Fibroblast of skin of back (primary cell): Measurements from ENCODE around the gene CA12.

ENCODE experiments used
- DNase-seq: peaks from one replicate; pipeline ENCODE4 v3.0.0-alpha.2; 2013

The CA12 gene

DNA sequence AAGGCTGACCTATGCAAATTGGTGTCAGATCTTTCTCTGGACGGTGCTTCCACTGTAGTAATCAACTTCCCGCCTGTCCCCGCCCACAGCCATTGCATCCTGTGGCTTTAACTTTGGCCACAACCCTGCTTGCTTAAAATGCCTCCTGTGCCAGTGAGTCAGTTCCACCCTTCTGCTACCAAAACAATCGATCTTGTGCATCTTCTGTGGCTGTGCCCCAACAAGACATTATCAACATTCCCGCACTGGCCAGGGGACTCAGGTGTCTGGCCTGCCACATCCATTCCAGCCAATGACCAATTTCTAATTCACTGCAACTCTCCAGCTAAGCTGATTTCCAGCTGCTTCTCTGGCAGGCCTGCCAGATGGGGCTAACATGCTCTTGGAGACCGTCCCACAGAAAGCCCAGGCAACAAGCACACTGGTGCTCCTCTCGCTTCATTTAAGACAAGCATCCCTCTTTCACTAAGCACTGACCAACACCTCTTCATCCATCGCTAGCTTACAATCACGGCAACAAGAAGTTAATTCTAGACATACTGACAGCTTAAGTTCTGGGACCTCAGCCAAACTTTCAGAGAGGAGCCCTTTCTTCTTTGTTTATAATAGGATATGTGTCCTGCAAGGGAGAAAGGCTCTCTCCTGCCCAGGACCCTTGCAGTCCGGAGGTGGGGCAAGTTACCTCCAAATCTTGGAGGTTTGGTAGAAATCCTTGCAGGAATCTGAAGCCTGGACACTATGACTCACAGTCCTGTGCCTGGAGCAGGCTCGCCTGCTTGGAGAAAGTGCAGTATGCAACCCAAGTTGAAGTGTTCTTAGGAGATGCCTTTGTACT is 6.7 kb downstream of the CA12 start:
- peak; percentile 77 for DNase-seq

DNA sequence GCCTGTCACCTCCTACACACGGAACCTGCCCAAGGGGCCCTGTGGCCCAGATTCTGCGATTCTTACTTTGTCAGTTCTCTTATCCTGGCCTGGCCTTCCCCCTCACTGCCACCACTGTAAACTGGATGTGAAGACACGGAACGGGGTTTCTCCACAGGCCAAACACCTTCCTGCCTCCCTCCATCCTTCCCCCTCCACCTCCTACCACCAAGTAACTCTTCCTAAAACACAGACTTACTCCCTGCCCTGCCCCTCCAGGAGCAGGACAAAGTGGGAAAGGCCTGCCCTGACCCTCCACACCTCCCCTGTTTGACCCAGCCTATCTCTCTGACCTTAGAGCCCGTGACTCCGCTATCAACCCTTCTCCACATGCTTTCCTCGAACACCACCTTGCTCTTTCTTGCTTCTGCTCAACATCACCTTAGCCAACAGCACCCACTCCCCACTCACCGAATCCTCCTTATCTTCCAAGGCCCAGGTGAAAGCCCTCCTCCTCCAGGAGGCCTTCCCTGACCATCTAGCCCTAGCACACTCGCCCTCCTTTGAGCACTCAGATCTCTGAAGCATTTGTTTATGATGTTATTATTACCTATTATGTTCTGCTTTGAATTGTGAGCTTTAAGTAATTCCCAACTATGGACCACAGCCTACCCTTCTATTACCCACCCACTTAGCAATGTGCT is 7.6 kb downstream of the CA12 start:
- no peak for DNase-seq

DNA sequence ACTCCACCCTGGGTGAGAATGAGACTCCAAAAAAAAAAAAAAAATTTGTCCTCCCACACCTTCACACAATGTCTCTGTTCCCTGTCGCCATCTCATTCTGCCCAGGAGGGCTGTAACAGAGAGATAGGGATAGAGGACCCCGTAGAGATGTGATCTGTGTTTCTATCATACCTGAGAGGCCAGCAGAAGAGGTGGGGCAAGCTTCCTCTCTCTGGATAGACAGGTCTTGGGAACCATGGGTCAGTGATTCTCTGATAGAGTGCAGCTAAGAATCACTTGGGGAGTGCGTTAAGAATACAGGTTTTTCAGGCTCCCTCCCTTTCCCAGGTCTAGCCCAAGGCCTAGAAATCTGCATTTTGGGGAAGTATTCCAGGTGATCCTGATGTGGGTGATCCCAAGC is 8.3 kb downstream of the CA12 start:
- DNase-seq: no peak

DNA sequence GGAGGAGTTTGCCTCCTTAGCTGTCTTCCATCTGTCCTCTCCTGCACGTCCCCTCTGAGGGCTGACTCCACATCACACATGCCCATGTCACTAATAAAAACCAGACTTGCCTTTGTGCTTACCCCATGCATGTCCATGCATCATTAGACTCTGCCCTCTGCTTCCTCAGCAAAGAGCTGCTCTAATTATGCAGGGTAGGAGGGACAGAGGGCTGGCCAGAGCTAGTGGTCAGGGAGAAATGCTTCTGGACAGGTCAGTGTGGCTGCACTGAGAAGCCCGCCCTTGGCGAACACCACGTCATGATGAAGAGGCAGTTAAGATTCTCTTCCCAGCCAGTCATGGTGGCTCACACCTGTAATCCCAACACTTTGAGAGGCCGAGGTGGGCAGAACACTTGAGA is 8.9 kb downstream of the CA12 start:
- DNase-seq: peak; percentile 83

DNA sequence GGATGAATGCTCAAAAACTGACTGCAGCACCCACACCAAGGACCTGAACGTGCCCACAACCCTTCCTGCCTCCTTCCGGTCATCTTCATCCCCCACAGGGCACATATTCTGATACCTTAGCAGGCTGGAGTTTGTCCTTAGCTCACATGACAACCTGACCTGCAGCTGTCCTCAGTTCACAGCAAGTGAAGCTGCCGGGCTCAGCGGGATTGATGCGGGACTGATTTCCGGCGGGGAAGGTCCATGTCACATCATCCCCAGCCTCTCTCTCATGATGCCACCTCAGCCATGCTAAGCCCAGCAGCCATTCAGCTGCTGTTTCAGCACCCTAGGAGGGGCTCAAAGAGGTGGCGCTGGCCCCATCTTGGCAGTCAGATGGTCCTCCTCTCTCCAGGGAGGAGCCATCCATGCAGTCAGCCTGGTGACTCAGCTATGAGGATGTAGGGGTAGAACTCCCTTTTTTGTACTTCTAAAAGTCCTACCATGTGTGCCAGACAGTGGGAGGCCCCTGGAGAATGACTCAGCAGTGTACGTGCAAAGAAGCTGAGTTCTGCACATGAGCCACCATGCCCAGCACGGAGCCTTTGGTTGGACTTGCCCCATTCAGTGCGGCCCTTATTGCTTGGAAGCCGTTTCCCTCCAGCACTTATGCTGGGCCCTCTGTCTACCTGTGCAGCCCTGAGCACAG is 9.5 kb downstream of the CA12 start:
- peak; percentile 99 for DNase-seq

DNA sequence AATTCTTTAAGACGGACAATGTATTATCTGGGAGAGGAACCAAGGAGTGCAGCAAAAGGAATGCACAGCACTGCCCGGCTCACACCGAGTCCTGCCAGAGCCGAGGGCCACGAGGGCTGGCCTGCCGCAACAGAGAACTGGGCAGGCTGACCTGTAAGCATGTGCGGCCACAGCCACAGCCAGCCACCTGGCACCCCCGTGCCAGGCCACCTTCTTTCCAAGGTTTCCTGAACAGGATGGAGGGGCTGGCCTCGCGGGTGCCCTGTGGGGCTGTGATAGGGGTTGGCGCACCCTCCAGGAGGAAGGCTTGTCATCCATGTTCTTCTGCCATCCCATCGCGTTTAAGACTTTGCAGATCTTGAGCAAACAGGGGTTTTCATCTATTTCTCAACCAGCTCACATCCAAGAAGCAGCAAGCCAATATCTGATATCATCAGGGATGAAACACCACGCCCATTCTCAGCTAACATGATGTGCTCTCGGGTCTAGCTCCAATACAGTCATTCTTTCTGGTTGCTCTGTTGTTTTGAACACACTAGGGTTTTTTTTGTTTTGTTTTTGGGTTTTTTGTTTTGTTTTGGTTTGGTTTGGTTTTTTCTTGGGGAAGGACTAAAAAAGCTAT is 10.2 kb downstream of the CA12 start:
- peak; percentile 53 for DNase-seq

DNA sequence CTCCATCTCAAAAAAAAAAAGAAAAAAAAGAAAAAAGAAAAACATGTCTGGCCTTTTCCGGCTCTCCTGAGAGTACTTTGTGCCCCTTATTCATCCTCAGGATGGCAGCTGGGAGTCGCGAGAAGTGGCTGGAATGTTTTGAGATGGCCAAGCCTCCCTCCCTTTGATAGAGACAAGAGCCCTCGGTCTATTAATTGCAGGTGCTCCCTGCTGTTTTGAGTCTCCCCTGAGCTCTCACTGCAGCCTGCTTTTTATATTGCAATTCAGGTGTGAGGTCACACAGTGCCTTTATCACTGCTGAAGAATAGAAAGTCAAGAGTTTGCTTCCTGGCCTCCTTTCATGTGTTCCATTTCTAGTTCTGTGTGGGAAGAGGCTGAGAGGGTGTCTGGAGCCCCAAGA is 10.9 kb downstream of the CA12 start:
- DNase-seq: no peak

DNA sequence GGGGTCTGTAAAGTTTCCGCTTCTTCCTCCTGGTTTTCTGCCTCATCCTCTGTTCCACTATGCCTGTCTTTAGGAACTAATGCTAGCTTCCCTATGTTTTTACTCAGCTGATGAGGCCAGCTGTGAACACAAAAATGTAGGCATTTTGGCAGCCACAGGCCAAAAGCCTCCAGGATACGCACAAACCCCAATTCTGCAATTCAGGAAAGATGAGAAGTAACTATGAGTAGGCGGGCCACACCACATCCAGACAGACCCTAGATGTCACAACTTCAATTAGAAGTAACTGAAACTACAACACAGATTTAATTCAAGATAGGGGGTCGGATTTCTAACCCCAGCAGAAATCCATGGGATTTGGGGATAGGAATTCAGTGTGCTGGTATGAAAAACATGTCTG is 11.9 kb downstream of the CA12 start:
- peak; percentile 32 for DNase-seq

DNA sequence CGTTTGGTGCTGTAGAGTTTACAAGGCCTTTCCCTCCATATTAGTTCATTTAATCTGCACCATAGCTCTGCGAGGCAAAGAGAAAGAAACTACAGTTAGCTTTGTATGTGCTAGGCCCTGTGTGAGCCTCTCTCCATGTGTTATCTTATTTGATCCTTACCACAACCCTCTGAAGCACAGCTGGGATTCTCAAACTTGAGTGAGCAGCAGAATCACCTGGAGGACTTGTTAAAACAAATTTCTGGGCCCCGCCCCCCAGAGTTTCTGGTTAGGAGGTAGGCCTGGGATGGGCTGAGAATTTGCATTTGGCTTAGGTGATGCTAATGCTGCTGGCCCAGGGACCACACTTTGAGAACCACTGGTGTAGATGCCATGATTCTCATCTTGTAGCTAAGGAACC is 12.3 kb downstream of the CA12 start:
- DNase-seq: no peak

DNA sequence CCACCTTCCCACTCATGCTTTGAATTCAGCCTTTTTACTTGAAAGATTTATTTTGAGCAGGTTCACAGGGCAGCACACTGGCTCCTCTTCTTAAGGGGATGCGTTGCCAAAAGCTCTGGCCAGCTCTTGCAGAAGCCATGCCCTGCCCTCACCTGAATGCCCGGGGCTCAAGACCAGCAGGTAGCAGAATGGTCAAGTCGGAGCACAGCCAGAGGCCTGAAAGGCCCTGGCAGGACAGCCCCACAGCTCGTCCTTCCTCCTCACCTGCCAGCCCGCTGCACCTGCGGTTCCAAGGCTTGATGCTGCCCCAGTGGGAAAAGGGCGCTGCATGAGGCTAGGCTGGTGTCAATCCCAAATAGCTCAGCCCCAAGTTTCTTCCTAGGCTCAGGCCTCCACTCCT is 13.1 kb downstream of the CA12 start:
- DNase-seq: no peak

DNA sequence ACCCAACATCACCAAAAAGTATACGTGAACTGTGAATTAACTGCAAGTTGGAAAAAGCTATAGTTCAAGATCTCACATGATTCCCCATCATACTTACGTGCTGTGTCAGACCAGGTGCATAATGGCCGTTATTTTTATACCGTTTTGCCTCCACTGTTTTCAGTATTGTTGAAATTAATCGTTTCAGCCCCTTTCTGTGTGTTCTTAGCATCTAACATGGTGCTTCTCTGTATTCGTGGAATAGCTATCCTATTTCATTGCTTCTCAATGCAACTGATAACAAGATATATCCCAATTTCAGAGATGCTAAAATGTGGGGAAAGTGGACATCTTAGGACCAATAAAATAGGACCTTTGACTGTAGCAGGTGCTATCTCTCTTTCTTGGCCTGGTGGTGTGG is 13.7 kb downstream of the CA12 start:
- DNase-seq: no peak

DNA sequence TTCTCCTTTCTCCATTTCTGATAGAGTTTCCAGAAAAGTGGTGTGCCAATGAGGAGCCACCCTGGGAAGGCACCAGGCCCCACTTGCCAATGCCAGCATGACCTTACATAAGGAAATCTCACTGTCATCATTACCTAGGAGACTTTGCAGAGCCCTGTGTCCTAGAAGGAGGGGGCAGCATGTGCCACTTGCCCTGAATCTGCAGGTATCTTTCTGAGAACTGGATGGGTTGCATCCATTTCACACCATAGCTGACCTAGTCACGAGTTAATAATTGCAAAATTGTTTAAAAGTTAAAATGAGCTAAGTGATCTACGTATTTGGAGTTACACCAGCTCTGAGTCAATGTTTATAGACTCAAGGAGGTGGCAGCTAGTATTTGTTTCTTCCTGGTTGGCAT is 14.3 kb downstream of the CA12 start:
- DNase-seq: no peak

DNA sequence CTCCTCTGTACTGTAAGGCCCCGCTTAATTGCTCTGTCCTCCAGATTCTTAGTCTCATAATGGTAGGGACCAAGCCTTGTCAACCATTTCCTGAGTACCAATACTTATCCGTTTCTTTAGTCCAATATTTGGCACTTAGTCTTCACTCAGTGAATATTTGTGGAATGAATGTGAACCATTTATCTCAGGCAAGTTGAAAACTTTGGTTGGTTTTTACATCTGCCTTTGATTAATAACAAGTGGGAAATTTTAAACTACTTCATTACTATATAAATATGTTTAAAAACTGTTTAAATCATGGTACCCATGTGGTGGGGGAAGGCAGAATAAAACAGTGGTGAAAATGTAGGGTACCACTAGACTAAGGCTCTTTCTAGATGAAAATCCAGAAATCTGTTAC is 15.2 kb downstream of the CA12 start:
- DNase-seq: peak; percentile 83

DNA sequence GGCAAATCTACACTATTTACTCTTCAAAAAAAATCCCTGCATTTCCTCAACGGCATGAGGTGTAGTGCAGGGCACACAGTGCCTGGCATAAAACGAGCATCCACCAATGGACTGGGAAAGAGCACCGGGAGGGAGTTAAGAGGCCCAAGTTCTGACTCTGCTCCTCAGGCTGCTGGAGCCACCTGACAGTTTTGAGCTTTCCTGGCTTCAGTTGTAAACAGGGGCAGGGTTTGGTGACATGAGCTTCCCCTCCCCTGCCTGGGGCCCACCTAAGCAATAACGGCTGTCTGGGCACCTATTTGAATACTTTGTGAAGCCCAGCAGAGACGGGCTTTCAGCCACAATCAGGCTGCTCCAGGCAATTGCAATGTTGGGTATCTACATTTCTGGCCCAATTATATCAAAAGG is 16.4 kb downstream of the CA12 start:
- no peak for DNase-seq

DNA sequence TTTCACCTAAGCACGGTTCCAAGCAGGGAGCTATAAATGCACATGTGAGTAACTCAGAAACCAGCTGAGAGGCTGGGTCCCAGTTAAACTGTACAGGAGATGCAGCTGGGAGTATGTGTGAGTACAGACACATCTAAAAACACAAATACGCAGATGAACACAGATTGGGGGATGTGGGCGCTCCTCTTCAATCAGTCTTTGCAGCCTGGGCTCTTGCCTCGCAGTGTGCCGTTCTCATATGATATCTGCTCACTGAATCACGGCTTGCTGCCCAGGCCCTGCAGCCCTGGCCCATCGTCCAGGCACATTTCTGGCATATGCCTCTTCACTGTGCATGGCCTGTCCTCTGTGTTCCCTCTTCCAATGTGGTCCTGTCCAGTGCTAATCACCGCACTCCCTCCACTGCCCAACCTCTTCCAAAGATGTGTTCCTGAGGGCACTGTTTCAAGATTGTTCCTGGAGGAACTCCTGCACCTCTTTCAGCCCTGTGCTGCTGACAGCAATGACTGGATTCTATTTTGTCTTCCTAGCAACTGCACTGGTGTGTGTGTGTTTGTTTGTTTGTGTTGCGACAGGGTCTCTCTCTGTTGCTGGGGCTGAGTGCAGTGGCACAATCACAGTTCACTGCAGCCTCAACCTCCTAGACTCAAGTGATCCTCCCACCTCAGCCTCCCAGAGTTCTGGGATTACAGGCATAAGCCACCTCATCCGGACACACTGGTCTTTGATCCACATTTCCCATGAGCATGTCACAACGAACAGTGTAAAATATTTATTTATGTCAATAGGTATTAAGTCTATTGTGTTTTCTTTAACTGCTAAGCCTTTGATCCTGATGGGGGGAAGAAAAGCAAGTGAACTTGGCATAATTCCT is 17.0 kb downstream of the CA12 start:
- DNase-seq: no peak

DNA sequence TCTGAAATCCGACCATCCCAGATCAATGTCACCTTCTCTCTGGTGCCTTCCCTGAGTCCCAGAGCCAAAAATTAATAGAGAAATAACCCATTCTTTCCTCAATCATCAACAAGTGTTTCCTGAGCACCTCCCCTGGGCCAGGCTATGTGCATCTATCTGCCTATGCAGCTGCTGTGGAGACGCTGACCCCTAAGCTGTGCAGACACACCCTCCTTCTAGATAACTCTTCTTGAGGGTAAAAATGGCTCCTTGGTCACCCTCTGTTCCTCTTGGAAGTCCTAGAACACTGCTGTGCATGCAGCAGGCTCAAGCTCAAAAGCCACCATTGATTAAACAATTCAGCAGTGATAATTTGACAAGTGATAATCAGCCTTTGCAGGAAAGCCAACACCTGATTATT is 18.4 kb downstream of the CA12 start:
- no peak for DNase-seq

DNA sequence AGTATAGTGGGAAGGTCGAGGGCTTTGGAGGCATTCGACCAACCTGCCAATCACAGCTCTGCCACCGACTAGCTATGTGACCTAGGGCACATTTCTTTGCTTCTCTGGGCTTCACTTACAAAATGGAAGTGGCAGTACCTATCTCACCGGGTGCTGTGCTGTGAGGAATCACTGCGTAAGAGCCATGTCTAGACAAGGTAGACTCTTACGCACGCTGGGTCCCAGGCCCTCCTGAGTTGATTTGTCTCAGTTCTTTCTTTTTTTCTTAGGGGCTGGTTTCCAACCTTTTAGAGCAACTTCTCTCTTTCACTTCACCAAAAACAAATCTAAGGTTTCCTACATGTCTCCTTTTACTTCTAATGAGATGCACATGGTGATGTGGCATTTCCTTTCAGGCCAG is 18.8 kb downstream of the CA12 start:
- DNase-seq: no peak

DNA sequence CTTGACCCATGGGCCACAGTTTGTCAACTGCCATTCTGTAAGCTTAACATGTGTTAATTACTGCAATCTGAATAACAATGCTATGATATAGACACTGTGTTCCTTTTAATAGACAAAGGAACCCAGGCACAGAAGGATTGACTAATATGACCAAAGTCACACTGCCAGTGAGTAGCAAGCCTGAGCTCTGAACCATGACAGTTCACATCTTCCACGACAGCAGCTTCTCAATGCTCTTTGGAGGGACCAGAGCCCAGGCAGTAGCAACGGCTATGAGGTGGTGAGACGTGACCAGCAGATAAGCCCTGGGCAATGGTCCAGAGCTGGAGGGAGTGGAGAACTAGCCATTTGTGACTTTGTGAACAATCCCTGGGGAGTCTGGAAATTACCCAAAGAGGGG is 19.4 kb downstream of the CA12 start:
- peak; percentile 37 for DNase-seq

DNA sequence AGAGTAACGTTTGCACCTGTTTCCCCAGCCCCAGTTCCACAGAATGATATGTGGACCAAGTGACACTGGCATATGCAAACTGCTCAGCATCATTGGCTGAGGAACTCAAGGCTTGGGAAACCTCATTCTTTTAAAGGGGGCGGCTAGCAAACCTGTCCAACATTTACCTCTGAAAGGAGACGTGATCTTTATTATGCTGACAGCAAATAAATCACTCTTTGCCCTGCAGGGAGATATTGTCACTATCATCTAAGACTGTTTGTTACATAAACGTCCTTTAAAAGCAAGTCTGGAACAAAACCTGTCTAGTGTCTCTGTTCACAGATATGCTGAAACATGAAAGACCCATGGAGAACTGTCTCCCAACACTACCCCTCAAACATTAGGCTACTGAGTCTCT is 21.5 kb downstream of the CA12 start:
- DNase-seq: no peak

DNA sequence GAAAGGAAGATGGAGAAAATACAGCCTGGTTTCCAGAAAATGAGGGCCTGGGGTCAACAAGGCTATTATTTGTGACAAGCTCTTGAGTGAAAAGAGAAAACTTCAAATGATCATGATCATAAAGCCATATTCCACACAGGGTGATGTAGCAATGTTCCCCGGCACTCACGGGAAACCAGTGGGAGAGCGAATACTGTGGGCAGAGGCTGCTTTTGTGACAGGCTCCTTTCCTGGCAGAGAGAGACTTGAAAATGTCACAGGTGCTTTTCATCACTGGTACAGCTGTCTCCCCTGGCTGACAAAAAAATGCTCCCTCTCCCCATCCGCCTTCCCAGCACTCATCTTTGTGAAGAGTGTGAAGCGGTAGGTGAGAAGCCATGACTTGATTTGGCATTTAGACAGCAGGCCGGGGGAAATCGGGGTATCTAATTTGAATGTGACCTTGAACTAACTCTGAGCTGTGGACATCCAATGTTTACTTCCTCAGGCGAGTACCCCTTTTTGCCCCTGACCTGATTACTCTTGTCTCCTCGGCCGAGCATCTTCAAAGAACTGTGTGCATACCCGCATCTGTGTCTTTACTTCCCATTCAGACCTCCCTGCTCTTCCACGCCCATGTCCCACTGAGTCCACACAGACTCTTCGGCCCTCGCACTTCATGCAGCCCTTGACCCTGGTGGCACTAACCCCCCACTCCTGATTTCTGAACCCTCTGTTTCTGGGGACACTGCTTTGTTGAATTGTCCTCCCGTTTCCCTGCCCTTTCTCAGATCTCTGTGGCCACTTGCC is 23.2 kb downstream of the CA12 start:
- no peak for DNase-seq

DNA sequence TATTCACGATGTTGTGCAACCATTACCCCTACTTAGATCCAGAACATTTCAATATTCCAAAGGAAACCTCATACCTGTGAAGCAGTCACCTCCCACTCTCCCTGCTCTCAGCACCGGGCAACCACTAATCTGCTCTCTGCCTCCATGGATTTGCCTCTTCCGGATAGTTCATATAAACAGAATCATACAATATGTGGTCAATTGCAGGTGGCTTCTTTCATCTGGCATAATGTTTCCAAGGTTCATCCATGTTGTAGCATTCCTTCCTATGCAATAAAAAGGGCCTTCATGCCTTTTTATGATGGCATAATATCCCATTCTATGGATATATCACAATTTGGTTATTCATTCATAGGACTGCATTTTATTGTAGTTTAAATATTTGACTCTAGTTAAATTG is 23.9 kb downstream of the CA12 start:
- no peak for DNase-seq
